ENCODE data around the gene HS2ST1.

HS2ST1 gene

DNA sequence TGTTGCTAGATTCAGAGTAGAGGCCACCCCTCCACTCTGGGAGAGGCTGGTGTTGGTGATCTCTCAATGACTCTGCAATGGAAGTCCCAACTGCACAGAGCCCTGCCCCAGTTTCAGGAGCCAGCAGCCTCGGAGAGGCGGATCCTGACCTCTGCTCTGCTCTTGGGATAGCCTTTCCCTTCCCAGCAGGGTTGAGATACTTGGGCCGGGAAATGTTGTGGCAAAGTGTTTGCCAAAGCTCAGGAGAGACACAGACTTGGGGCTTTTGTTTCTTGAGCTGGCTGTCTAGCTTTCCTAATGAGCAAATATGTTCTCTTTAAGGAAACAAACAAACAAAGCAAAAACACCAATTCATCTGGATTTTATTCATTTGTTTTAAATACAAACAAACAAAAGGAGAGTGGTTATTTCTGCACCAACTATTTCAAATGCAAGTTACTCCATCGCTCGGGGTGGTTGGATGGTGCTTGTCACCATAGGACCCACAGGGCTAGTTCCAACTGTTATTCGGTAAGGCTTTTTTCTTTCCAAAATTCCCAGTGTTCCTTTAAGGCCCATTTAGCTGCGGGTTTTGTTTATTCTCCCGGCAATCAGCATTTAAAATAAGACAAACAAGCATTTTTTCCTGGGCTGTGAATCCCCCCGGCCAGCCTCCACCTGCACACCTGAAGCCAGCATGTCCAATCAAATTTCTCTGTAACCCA is 220.3 kb downstream of the HS2ST1 start:
- Histone ChIP-seq H3K4me3 (ENCODE audit: low read depth, low read length) (no peak overlapping the region), H3K4me1 (no peaks in the 10 kb centered on the region), H3K79me2 (no peaks in the 10 kb centered on the region), H3K9ac (no peak overlapping the region), H3K9me3 (ENCODE audit: control insufficient read depth, low read length) (no peaks in the 10 kb centered on the region), H3K4me2 (ENCODE audit: low read length) (no peak overlapping the region), H3K27ac (no peak overlapping the region), H3K27me3 (ENCODE audit: control insufficient read depth, insufficient read depth, low read length) (no peaks in the 10 kb centered on the region), H3K36me3 (ENCODE audit: control insufficient read depth, insufficient read depth, low read length) (no peaks in the 10 kb centered on the region), H2AFZ (no peak overlapping the region)
- TF ChIP-seq, protein P1, sequence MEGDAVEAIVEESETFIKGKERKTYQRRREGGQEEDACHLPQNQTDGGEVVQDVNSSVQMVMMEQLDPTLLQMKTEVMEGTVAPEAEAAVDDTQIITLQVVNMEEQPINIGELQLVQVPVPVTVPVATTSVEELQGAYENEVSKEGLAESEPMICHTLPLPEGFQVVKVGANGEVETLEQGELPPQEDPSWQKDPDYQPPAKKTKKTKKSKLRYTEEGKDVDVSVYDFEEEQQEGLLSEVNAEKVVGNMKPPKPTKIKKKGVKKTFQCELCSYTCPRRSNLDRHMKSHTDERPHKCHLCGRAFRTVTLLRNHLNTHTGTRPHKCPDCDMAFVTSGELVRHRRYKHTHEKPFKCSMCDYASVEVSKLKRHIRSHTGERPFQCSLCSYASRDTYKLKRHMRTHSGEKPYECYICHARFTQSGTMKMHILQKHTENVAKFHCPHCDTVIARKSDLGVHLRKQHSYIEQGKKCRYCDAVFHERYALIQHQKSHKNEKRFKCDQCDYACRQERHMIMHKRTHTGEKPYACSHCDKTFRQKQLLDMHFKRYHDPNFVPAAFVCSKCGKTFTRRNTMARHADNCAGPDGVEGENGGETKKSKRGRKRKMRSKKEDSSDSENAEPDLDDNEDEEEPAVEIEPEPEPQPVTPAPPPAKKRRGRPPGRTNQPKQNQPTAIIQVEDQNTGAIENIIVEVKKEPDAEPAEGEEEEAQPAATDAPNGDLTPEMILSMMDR (IDR thresholded peaks at IDR 0.05), result no peak

DNA sequence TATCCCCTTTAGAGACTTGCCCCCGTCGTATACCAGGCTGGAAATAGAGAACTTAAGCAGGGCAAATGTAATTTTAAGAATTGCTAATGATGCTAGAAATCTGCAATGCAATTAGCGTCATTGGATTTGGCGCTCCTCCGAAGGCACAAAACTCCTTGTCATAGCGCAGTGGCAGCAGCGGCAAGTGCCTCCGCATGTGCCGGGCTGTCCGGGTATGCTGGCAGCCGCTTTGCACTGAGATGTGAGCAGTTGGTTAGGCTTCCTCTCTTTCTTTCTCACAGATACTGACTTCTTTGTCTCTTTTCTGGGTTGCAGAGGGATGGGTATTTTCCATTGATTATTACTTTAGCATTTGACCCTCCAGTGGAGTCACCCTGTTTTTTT is 220.9 kb downstream of the HS2ST1 start:
- Histone ChIP-seq H3K79me2 (no peaks in the 10 kb centered on the region), H3K36me3 (ENCODE audit: control insufficient read depth, insufficient read depth, low read length) (no peaks in the 10 kb centered on the region), H2AFZ (no peak overlapping the region), H3K27me3 (ENCODE audit: control insufficient read depth, insufficient read depth, low read length) (no peaks in the 10 kb centered on the region), H3K4me1 (no peaks in the 10 kb centered on the region), H3K9ac (no peak overlapping the region), H3K9me3 (ENCODE audit: control insufficient read depth, low read length) (no peaks in the 10 kb centered on the region), H3K4me2 (ENCODE audit: low read length) (no peak overlapping the region), H3K4me3 (ENCODE audit: low read depth, low read length) (no peak overlapping the region), H3K27ac (no peak overlapping the region)
- TF ChIP-seq, protein P1 (IDR thresholded peaks at IDR 0.05), result no peak

DNA sequence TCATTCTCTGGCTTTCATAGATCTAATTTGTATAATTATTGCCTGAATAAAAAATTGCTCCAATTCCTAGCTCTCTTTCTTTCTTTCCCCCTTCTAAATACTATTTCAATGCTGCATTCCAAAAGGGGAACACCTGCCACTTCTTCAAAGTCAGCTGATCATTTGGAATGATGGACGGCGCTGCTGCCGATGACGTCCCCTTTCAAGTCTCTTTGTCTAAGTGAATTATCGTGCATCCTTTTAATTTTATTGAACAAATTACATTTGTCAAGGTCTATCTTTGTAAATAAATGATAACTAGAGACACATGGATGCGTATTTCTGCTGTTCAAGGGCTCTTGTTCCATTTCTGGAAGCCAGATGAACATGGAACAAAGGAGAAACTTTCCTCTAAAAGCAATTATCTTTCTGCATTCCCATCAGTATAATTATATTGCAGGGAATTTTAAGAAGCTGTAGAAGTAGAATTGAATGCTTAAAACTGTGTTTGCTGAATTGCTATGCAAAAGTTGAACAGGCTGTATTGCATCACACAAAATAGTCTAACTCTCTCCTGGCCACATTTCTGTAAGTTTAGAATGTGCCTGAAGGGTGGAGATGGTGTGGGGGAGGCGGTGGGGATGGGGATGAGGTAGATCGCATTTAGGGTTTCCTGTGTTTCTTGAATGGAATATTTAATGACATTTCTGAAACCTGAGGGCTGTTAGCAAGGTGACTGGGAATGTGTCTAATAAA is 222.3 kb downstream of the HS2ST1 start:
- TF ChIP-seq, protein P1 (IDR thresholded peaks at IDR 0.05), result no peak
- Histone ChIP-seq H2AFZ (no peak overlapping the region), H3K79me2 (no peaks in the 10 kb centered on the region), H3K4me1 (no peaks in the 10 kb centered on the region), H3K9me3 (ENCODE audit: control insufficient read depth, low read length) (no peaks in the 10 kb centered on the region), H3K36me3 (ENCODE audit: control insufficient read depth, insufficient read depth, low read length) (no peaks in the 10 kb centered on the region), H3K4me2 (ENCODE audit: low read length) (no peak overlapping the region), H3K27ac (no peak overlapping the region), H3K27me3 (ENCODE audit: control insufficient read depth, insufficient read depth, low read length) (no peaks in the 10 kb centered on the region), H3K9ac (no peak overlapping the region), H3K4me3 (ENCODE audit: low read depth, low read length) (no peak overlapping the region)

DNA sequence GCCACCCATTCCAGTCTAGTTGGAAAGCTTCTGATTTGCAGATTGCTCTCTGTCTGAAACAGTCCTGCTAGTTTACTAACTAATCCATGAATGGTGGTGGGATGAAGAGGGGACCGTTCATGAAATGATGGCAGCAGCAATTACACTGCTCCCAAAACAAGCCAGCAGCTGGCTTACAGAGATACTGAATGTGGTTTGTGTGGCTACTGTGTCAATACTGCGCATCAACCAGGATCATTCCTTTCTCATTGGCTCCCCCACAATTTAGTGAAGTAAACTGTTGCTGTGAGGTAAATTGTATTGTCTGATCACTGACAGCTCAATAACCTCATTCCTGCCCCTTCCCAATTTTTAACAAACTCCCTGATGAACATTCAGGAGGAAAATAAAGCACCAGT is 222.9 kb downstream of the HS2ST1 start:
- H3K4me2 ChIP-seq (ENCODE audit: low read length), result no peak overlapping the region
- no peaks in the 10 kb centered on the region for H3K4me1 ChIP-seq

More for the DNA sequence above, 222.9 kb downstream of the HS2ST1 start:
- Histone ChIP-seq H3K9me3 (ENCODE audit: control insufficient read depth, low read length) (no peaks in the 10 kb centered on the region), H3K27ac (no peak overlapping the region), H3K27me3 (ENCODE audit: control insufficient read depth, insufficient read depth, low read length) (no peaks in the 10 kb centered on the region), H3K9ac (no peak overlapping the region), H3K4me3 (ENCODE audit: low read depth, low read length) (no peak overlapping the region), H3K36me3 (ENCODE audit: control insufficient read depth, insufficient read depth, low read length) (no peaks in the 10 kb centered on the region), H2AFZ (no peak overlapping the region), H3K79me2 (no peaks in the 10 kb centered on the region)
- TF ChIP-seq, protein P1 (IDR thresholded peaks at IDR 0.05), result no peak
